Erythroblast (primary cell): ENCODE data around the gene ITGA7.
A peak's percentile ranks its signal among the peaks of the same experiment; 100 is the strongest.

ENCODE experiments used
- GATA1 ChIP-seq: IDR thresholded peaks from 2 replicates; pipeline ENCODE4 v1.6.1; 2011; ENCODE audit warnings: low read depth, mild to moderate bottlenecking, control low read depth, low read length, moderate library complexity
- POLR2A ChIP-seq: IDR thresholded peaks from 2 replicates; pipeline ENCODE4 v1.6.1; 2011; ENCODE audit warnings: mild to moderate bottlenecking, low read length

DNA sequence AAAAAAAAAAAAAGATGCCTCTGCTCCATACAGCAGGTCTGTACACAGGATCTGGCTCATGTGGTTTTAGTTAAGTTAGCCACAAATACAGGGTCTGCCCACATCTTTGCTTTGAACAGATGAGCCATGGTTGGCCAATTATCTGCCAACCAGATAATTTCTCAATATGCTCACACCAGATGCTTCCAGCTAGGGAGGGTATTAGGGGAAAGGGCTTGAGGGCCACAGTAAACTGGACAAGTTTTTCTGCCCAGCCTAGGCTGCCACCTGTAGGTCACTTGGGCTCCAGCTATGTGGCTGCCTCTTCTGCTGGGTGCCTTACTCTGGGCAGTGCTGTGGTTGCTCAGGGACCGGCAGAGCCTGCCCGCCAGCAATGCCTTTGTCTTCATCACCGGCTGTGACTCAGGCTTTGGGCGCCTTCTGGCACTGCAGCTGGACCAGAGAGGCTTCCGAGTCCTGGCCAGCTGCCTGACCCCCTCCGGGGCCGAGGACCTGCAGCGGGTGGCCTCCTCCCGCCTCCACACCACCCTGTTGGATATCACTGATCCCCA is 13.3 kb upstream of the ITGA7 start:
- TF ChIP-seq POLR2A (peak; percentile 19), GATA1 (no peak)
